ENCODE data around the gene TECTB. TPM values are rescaled to one million over a fixed set of nuclear protein-coding genes. Genes with fewer than 3 reads are reported as not detected.

The TECTB gene
- not detected in 5 replicates for total RNA-seq (2022; extraction: Qiagen RNA extraction; ENCODE audit: low read depth)

DNA sequence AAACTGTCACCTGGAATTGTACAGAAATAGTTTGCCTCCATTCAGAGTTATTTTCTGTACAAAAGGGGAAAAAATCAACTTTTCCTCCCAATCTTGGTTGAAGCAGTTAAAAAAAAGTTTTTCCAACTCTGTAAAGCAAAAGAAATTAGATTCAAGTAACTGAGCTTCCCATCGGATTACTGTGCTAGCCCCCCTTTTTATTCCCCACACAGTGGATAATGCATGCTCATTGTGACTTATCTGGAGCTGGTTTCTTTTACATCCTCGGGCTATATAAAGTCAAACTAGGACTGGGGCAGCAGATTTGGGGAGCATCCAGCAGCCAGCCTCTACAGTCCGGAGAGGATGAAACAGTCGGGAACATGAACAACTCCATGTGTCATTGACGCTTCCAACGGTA, at the start of gene TECTB:
TECTB (plus strand) TSS at position 301 of the 400 bp plus-strand sequence. CDS start 335 bp downstream, outside the sequence.

Other genes with a start within 250 kb of the TECTB start
- 3.8 to 6.9 TPM (median 6.8 TPM) in 5 replicates for gene GPAM, start 99.6 kb upstream of the TECTB start, total RNA-seq (2022; extraction: Qiagen RNA extraction; ENCODE audit: low read depth)
- gene ACSL5, start 90.7 kb downstream of the TECTB start, total RNA-seq (2022; extraction: Qiagen RNA extraction; ENCODE audit: low read depth) = 0.14 to 0.32 TPM (median 0.24 TPM) in 4 of 5 replicates, not detected in the other
- gene ZDHHC6, start 163.5 kb downstream of the TECTB start, total RNA-seq (2022; extraction: Qiagen RNA extraction; ENCODE audit: low read depth) = 20.4 to 31.6 TPM (median 27.6 TPM) in 5 replicates
- 12.6 to 15.8 TPM (median 13.0 TPM) in 5 replicates for gene VTI1A, start 163.8 kb downstream of the TECTB start, total RNA-seq (2022; extraction: Qiagen RNA extraction; ENCODE audit: low read depth)